Measurements from ENCODE around the gene GRAMD1B.
A peak's percentile ranks its signal among the peaks of the same experiment; 100 is the strongest.

The GRAMD1B gene

DNA sequence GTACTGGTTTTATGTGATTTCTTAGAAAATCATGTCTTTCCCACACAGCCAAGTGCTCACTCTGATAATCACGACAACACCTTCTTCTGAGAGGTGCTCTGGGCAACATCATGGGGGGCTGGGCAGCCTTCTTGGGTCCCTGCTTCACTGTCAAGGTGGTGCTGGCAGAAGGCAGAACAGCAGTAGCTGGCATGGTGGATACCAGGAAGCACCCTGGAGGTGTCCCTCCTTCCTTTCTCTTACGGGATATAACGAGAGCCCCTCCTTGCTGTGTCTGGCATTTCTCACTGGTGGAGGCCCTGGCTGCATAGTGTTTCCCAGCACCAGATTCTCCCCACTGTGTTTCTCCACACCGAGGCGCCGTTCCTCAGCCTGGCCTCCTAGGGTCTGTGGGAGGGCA is 163.5 kb downstream of the GRAMD1B start:
- no peak for DNase-seq

DNA sequence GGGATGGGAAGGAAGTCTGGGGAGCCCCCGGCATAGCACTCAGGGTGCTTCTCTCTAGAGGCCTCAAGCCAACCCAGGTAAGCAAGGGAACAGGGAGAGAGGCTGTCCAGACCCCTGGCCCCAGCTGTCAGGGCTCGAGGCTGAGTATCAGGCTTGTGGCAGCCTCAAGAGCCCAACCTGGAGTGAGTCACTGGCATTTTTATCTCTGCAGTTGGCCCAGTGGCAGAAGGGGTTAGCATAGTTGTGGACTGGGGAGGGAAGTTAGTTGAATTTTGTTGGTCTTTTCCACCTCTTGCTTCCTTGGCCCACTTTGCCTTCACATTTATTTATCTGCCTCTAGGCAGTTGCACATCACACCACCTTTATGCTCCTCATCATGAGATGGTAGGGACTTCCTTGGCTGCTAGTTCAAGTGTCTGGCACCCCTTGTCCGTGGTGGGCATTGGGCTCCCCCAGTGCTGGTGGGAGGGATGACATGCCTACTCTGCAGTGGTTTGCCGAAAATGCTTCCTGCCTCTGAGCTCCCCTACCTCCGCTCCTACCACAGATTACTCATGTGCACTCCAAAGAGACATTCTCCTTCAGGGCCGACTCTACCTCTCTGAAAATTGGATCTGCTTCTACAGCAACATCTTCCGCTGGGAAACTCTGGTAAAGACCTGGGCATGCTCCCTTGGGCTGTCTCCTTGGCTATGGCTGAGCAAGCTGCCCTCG is 164.3 kb downstream of the GRAMD1B start:
- DNase-seq: no peak

DNA sequence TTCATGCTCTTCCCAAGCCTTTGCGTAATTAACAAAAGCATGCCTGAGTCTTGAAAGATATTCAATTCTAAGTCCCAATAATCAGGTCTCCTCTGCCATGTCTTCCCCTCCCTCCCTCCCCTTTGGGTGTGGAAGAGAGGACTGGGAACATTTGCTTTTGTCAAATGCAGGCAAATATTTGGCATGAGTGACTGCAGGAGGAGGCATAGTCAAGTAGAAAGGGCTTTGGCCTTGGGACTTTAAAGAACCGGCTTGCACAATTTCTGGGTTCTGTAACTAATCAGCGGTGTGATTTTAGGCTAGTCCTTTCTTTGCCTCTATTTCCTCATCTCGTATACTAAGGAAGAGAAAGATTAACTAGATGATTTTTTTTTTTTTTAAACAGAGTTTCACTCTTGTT is 164.9 kb downstream of the GRAMD1B start:
- DNase-seq: no peak

DNA sequence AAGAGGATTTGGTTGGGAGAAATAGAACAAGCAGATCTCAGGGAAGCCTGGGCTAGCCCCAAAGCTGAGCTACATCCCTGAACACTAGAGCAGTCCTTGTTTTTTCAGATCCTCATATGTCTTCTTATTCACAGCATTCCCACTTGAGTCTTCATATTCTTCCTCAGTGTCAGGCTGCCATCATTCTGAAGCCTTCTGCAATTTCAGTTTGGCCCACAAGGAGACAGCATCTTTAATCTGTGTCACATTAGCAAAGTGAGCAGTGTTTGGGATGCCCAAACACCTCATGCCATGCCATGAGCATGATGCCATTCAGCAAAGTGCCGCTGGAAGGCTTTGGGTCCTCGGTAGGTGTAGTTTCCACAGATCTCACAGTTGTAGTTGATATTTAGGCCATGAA is 167.8 kb downstream of the GRAMD1B start:
- no peak for DNase-seq

DNA sequence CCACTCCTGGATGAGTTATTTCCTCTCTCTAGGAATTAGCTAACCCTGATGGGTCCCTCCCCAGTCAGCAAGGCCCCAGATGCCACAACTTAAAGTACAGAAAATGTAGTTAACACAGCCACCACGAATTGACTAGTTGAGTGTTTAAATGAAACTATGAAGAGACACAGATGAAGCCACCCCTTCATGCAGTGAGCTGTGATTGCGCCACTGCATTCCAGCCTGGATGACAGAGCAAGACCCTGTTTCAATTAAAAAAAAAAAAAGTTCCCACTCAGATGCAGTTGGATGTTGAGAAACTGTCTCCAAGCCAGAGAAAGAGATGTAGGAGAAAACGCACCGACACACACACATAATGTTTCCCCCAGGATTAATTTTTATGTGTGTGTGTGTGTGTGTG is 171.1 kb downstream of the GRAMD1B start:
- DNase-seq: no peak

DNA sequence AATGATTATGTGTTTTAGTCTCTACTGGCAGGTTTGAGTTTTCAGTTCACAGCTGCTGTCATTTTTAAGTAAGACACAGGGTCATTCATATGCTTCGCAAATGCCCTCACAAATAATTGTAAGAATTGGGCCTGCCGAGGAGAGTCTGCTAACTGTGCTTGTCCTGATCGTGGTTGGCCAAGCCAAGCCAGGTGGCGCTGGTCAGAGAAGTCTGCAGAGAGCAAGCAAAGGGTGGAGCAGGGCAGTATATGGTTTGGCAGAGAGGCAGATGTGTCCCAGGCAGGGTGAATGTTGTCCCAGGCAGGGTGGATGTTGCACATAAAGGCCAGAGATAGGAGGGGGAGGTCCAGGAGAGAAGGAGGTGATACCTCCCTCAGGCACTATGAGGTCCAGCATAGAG is 171.7 kb downstream of the GRAMD1B start:
- no peak for DNase-seq

DNA sequence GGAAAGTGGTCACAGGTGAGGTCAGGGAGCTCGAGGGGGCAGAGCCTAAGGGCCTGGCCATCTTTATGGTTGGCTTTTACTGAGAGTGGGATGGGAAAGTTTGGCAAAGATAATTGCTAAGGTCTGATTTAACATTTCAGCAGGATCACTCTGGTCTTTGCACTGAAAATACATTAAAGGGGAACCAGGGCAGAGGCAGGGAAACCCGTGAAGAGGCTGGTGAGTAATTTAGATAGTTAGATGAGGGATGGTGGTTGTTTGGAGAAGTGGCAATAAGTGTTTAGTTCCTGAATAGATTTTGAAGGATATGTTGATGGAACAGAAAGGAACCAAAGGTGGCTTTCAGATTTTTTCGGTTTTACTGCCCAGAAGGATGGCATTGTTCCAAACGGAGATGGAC is 173.6 kb downstream of the GRAMD1B start:
- DNase-seq: no peak

DNA sequence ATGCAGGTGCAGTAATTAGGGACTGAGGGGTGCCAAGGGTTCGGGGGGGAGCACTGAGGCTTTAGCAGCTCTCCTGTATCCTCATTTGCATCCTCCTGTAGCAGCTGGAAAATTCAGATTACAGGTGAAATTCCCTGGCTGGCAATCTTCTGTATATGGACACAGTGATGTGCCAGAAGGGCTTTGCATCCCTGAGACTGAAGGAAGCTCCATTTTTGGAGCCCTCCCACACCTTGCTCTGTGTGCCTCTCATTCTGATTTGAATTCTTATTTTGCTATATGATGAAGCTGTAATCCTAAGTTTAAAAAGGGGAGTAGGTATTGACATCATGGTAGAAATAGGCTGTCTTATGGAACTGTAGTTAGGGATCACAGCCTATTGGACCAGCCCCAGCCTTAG is 177.7 kb downstream of the GRAMD1B start:
- DNase-seq: no peak

DNA sequence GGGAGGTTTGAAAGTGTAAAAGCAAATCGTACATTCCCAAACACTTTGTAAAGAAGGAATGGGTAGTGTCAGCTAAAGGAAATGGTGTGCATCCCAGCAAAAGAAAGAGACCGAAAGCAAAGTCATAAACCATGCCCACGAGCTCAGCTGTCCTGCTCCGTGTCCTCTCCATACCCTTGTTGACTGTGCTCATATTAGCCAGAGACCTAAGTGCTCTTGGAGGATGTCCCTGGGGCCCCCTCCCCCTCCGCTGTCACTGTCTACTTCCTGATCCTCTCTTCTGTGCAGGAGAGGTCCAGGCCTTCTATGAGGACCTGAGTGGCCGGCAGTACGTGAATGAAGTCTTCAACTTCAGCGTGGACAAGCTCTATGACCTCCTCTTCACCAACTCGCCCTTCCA is 178.3 kb downstream of the GRAMD1B start:
- DNase-seq: no peak

DNA sequence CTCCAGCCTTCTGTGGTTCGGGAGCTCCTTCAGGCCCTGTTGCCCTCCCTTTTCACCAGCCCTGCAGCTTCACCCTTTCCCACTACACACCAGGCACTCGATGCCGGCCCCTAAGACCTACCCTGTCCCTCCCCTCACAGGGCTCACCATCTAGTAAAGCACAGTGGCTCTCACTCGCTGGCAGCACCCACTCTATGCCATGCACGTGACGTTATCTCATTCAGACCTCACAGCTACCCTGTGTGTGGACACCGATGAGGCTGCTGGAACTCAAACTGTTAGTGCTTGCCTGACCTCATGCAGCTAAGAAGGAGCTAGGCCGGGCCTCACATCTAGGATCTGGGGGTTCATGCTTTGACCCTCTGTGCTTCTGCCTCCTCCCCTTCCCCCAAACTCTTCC is 178.9 kb downstream of the GRAMD1B start:
- DNase-seq: no peak

DNA sequence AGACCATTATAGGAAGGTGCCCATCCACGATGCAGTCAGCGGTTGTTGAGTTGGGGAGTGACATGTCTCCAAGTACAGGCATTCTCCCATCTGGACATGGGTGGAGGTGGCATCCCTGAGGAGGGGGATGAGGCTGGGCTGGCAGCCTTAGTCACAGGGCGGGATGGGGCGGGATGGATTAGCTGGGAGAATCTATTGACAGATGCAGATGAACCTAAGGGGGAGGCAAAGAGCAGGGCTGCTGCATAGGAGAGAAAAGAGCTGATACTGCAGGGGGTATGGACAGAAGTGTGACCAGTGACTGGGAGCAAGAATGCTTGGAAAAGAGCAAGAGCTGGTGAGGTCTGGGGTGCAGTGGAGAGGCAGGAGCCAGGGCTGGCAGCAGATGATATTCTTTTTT is 181.6 kb downstream of the GRAMD1B start:
- no peak for DNase-seq

DNA sequence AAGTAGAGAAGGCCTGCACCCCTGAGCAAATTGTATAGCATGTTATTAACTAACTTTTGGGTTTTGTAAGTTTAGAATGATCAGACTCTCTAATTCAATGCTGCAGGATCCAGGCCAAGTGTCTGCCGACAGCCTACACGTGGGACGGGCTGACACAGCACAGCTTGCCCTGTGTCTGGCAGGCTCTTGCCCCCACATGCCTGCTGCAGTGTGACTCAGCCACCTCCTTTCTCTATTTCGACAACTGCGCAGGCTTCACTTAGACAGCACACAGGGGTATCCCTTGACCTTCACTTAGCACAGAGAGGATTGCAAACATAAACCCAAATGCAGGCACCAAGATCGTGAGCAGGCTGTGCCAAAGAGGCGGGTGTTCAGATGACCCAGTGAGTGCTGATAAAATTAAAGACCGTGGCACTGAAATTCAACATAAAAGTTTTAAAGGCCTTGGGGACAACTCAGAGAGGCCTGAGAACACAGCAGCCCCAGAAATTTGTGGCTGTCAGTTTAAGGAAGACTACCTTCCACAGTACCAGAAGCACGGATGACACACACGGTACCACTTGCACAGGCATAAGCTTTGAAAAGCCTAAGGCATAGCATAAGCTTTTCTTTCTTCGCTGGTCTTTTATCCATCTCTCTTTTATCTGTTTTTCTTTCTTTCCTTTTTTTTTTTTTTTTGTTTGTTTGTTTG is 186.6 kb downstream of the GRAMD1B start:
- no peak for DNase-seq

DNA sequence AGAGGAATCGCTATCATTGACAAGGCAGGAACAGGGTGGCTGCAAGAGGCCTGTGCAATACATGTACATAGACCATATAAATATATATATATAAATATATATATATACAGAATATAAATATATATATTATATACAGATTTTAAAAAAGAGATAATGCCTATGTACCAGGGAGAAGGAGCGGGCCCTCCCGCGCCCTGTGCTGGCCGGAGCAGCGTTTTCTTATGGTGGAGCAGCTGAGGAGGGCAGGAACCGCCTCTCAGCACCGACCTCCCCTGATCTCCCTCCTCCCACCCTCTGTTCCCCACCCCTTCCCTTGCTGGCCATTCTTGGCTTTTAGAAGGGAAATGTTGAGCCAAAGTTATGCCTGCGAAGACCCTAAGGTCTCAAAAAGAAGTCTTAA is 192.5 kb downstream of the GRAMD1B start:
- DNase-seq: no peak

DNA sequence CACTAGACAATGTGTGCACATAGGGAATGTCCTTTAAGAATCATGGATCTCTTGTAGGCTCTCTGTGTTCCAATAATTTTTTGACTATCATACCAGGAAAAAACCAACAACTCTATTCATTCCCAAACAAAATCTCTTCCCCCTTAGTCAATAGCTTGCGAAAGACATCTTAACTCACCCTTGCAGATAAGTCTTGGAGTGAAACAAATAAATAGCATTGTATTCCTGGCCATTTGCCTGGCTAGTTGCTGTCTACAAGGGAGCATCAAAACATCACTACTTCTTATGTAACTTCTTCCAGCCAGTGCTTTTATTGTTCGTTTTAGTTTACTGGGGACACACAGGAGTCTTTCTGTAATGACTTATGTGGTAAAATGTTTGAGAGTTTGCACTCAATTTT is 194.9 kb downstream of the GRAMD1B start:
- DNase-seq: no peak

DNA sequence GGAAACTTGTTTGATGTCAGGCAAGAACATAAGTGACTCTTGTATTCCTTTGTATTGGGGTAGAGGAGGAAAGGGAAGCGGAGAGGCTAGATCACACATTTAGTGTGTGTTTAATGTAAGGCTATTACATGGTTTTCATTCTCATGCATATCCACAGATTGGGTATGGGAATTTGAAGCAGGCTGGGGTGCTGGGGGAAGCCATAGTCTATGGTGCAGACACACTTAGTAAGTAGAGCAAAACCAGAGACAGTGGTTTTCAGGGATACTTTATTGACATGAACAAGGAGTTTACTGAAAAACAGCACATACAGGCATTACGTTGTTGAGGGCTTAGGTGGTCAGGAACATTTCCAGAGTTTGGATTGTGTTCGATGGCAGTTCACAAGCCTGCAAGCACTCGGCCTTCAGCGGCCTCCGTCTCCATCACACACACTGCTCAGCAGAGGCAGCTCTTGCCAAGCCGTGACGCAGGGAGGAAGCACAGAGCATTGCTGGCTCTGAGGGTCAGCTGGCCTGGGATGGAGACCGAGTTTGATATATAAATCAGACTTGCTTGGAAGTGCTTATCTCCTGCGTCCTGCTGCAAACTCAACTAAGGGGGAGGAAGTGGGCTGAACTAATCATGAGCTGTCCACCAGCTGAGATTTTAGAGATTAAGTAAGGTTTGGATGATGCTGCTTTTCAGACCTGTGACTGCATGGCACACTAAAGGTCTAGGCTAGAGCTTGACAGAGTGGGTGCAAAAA is 199.0 kb downstream of the GRAMD1B start:
- DNase-seq: no peak

DNA sequence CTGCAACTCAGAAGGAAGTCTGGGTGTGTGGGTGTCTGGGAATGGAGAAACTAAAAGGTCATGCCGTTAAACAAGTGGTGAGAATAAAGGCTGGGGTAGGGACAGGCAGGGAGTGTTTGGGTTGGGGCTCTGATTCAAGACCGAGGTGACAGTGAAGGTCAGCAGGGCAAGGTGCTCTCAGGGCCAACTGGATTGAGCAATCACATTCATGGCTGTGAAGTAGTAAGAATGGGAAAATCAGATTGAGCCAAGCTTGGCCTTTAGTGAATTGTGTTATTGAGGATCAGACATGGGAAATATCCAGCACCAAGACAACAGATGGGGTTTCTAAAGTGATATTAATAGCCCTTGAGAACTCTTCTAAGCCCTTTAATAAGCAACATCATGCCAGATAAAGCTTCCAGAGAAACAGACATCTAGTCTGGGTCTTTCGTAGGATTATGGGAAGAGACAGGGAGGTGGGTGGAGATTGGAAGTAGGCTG is 200.1 kb downstream of the GRAMD1B start:
- no peak for DNase-seq

DNA sequence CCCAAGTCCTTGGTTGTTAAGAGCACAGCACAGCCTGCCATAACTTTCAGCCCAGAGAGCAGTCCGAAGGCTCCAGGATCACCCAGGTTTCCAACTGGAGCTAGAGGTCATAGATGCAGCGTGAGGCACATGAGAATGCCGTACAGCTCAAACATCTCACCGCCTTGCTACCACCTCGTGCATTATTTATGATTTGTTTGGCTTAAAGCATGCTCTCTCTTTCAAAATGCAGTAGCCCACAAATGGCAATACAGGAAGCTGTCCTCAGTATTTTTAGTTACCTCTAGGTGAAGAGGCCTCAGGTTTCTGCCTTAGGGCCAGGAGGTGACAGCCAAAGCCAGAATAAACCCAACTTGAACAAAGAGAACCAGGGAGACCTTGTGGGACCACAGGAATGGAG is 210.0 kb downstream of the GRAMD1B start:
- DNase-seq: no peak

DNA sequence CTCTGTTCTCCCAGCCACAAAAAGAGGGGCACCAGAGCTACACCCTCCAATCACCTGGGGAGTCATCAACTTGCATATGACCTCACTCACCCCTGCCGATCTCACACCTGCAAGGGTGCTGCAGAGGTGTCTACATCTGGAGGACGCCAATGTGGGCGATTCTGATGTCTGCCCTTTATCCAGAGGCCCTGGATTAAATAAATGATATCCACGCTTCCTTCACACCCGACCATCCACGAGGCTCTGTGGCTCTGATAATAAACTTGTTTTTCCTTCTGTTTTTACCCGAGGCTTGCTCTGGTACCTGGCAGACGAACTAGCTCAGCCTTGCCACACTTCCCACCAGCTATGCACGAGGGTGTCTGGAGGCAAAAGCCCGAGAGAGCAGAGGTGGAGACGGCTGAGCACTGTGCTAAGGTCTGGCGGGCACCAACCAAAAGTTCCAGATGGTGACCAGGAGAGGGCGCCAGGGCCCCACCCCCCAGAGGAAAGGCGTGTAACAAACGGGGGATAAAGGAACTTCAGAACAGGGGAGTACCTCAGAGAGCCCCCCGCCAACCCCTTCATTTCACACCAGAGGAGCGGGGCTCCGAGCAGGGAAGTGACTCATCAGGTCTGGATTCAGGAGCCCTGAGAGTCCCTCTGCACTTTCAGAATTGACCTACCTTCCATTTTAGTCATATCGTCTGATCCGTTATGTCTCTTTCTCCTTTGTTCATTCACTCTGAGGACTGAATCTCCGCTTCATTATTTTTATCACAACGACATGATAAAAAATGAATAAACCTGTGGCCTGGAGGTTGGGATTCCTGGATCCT is 210.8 kb downstream of the GRAMD1B start:
- peak in 4 of 5 donors; percentile 19 to 36 (median 25) for DNase-seq

DNA sequence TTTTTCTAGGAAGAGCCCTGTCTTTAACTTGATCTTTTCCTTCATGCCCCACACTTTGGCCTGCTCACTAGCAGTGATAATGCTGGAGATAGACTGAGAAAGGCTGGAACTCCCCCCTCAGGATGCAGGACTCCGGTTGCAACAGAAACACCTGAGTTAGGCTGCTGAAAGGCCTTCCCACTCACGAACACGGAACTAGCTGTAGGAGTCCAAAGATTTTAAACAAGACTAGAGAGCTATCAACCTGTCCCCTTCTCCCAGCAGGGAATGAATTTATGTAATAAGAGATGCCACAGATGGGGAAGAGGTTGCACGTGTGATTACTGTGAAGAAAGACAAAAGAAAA is 211.4 kb downstream of the GRAMD1B start:
- DNase-seq: no peak

DNA sequence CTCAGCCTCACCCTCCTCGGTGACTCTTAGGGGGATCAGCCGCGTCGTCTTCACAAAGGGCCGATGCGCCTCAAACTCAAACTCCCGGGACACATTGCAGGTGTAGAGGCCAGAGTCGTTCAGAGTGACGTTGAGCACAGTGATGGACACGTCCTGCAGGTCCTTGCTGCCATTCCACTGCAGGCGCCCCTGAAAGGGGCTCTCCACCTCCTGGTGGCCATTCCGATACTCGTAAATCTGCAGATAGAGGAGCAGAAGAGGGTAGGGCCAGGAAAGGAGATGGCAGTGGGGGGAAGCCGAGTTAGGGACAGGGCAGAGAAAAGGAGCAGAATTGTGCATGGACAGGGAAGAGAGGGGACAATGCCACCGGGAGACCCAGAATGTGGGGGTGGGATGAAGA is 212.4 kb downstream of the GRAMD1B start:
- no peak for DNase-seq

DNA sequence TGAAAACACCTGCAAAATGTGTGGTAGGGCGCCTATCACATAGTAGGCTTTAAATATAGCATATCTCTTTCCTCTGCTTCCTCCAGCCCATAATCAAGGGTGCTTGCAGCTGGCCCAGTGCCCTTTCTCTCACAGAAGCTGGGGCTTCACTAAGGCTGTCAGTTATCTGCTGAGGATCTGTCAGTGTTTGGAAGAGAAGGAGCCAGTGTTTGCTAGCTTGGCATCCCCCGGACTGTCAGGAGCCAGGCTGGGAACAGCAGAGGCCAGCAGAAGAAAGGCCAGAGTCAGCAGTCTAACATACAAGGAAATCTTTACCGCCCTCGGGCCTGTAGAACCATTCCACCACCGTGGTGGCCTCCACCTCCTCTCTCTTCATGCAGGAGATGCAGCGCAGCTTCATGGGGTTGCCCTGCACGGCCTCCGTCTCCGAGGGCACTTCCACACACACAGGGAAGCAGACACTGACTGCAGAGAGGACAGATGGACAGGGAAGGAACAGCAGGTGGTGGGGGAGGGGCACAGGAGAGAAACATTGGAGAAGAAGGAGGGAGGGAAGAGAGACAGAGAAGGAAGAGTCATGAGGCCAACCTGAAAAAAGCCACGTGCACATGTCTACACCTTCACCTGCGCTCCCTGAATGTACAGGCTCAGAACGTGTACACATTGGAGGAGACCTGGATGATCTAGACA is 215.4 kb downstream of the GRAMD1B start:
- no peak for DNase-seq

DNA sequence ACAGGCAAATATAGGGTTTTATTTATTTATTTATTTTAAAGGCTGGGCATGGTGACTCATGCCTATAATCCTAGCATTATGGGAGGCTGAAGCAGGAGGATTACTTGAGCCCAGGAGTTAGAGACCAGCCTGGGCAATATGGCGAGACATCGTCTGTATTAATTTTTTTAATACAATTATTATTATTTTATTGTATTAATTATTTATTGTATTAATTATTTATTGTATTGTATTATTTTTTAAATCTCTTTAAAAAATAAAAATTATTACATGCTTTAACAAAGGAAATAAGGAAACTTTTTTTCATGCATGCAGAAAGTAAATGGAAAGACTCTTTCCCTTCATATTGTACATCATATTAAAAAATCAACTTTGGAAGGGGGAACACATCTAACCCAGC is 220.8 kb downstream of the GRAMD1B start:
- DNase-seq: no peak
